ENCODE measurements around the gene ZNF665. TPM values are rescaled to one million over a fixed set of nuclear protein-coding genes. Genes with fewer than 3 reads are reported as not detected.

The ZNF665 gene
- total RNA-seq, 2 donors from 2014 or later, result 1.1 to 2.2 TPM

DNA sequence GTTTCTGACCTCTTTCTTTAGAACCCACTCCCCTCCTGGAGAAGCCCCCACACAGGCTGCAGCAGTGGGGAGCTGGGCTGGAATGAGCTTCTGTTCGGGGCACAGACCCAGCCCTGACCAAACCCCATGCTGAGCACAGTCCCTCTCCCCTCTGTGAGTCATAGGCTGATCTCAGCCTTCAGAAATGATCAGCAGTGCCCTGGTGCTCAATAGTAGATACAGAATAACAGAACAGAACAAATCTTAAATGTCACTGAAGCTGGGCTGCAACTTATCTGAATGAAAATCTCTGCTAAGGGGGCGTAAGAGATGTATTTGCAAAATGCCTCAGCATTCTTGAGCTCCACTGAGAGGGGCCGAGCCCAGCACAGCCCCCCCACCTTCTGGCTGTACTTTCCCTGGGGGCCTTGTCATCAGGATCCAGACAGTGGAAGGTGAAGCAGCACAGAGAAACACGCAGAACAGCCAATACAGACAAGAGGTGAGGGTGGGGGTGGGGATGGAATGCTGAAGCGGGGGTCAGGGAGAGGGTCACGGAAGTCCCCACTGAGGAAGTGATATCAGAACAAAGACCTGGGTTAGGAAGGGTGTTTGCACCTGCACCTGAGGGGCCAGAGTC lies 9.9 kb downstream of the ZNF665 start:
- TF ChIP-seq CTCF (IDR thresholded peaks at IDR 0.05), result no peak
- Histone ChIP-seq H3K27ac (no peak overlapping the region), H3K36me3 (peaks cover 4% of the 10 kb centered on the region), H3K9me3 (no peaks in the 10 kb centered on the region), H3K4me3 (no peak overlapping the region), H3K27me3 (no peaks in the 10 kb centered on the region), H3K4me1 (no peaks in the 10 kb centered on the region)
- no peak for DNase-seq (ENCODE audit: low spot score)

DNA sequence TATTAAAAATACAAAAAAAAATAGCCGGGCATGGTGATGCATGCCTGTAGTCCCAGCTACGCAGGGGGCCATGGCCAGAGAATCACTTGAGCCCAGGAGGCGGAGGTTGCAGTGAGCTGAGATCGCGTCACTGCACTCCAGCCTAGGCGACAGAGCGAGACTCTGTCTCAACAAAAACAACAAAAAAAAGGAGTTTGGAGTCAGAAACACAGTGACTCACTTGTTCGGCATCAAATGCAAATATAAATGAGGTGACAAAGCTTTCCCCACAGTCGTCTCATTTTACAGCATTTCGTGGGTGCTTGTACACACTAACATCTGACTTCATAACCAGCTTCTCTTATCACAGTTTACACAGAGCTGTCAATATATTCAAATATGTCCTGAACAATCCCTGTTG lies 11.0 kb downstream of the ZNF665 start:
- Histone ChIP-seq H3K4me1 (no peaks in the 10 kb centered on the region), H3K4me3 (no peak overlapping the region), H3K36me3 (peaks cover 4% of the 10 kb centered on the region), H3K27me3 (no peaks in the 10 kb centered on the region), H3K27ac (no peak overlapping the region), H3K9me3 (no peaks in the 10 kb centered on the region)
- no peak for TF ChIP-seq CTCF (IDR thresholded peaks at IDR 0.05)
- DNase-seq (ENCODE audit: low spot score), result no peak

GRCh38 chr19:53177986-53178385 lies 15.2 kb downstream of the ZNF665 start:
- Histone ChIP-seq H3K4me1 (no peaks in the 10 kb centered on the region), H3K27ac (no peak overlapping the region), H3K9me3 (no peaks in the 10 kb centered on the region), H3K27me3 (no peaks in the 10 kb centered on the region), H3K4me3 (no peak overlapping the region), H3K36me3 (peaks cover 4% of the 10 kb centered on the region)
- no peak for TF ChIP-seq CTCF (IDR thresholded peaks at IDR 0.05)
- no peak for DNase-seq (ENCODE audit: low spot score)

- H3K9me3 ChIP-seq, result peaks cover 0 to 9% of the 10 kb centered on the region in 2 donors
- H3K4me3 ChIP-seq, result no peak overlapping the region
- no peak for TF ChIP-seq CTCF (IDR thresholded peaks at IDR 0.05)
- no peak overlapping the region for H3K27ac ChIP-seq
- no peaks in the 10 kb centered on the region for H3K27me3 ChIP-seq
- no peak for DNase-seq (ENCODE audit: low spot score)
- H3K36me3 ChIP-seq, result no peaks in the 10 kb centered on the region
- H3K4me1 ChIP-seq, result no peaks in the 10 kb centered on the region
Measured at GRCh38 chr19:53172889-53173288, 20.3 kb downstream of the ZNF665 start.

DNA sequence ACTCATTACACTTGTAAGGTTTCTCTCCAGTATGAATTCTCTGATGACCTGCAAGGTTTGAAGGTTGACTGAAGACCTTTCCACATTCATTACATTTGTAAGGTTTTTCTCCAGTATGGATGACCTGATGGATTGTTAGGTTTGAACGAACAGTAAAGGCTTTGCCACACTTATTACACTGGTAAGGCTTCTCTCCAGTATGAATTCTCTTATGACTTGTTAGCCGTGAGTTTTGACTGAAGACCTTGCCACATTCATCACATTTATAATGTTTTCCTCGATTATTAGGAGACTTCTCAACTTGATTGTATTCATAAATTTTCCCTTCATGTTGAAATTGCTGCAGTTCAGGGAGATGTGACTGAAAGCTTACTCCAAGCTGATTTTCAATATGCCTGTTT lies 27.5 kb downstream of the ZNF665 start:
- no peaks in the 10 kb centered on the region for H3K27me3 ChIP-seq
- H3K4me1 ChIP-seq, result no peaks in the 10 kb centered on the region
- H3K27ac ChIP-seq, result no peak overlapping the region
- DNase-seq (ENCODE audit: low spot score), result no peak
- TF ChIP-seq CTCF (IDR thresholded peaks at IDR 0.05), result no peak
- no peak overlapping the region for H3K4me3 ChIP-seq
- H3K36me3 ChIP-seq, result peaks cover 10% of the 10 kb centered on the region
- peaks cover 19 to 65% of the 10 kb centered on the region in 2 donors for H3K9me3 ChIP-seq

DNA sequence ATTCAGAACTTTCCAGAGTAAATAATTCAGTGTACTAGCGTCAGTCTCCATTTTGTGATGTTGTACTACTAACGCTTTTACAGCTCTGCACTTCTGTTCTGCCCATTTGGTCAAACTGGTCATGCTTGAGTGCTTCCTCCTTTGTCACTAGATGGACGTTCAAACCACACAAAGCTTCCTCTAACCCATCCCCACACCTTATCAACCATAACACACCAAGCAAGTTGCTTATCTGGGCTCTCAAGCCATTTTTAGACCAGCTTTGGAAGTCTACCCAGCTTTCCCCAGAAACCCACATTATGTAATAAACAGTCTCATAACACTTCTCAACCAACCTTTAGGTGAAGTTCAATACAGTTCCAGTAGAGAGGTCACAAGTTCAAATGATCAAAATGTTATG lies 32.0 kb downstream of the ZNF665 start:
- Histone ChIP-seq H3K36me3 (peaks cover 6% of the 10 kb centered on the region), H3K9me3 (peaks cover 13 to 46% of the 10 kb centered on the region in 2 donors)
- no peak for TF ChIP-seq CTCF (IDR thresholded peaks at IDR 0.05)

More for the DNA sequence above, 32.0 kb downstream of the ZNF665 start:
- DNase-seq (ENCODE audit: low spot score), result no peak
- peaks cover 0 to 18% of the 10 kb centered on the region in 2 donors for H3K4me1 ChIP-seq
- H3K4me3 ChIP-seq, result no peak overlapping the region
- no peak overlapping the region for H3K27ac ChIP-seq
- no peaks in the 10 kb centered on the region for H3K27me3 ChIP-seq
